H1 (cell line): ENCODE measurements around the gene DACT3. TPM values are rescaled to one million over a fixed set of nuclear protein-coding genes. Genes with fewer than 3 reads are reported as not detected.

Source experiments
- CTCF ChIA-PET: fragments of 300-600 bp; sonication (Branson Sonifier 250); formaldehyde crosslinking; loops from one replicate; lab custom pipeline; 2021; ENCODE audit not compliant: partially characterized antibody; lab: Charles Lee
- POLR2A ChIA-PET: fragments of 300-600 bp; sonication (Branson Sonifier 250); formaldehyde crosslinking; loops from one replicate; lab custom pipeline; 2021; ENCODE audit warnings: inconsistent platforms; ENCODE audit not compliant: partially characterized antibody; lab: Charles Lee
- DNase-seq, 2 experiments: peaks; one replicate each; pipeline versions ENCODE4 v3.0.0 to v3.0.0-alpha.2; 2010 to 2022; ENCODE audit warnings: low spot score in 2 of 2, low read depth in 1 of 2, mixed read lengths in 1 of 2
- FAIRE-seq: peaks from 2 replicates; lab custom pipeline; 2011; peaks lifted over from hg19 to GRCh38; lab: Jason Lieb, UNC
- H2AFZ ChIP-seq: 2 replicates; pipeline ENCODE4 v1.8.1; 2012; ENCODE audit warnings: low read length, inconsistent platforms
- H2AK5ac ChIP-seq: 2 replicates; pipeline ENCODE4 v1.6.1; 2013; ENCODE audit warnings: low read depth, low read length
- H2BK120ac ChIP-seq: replicated peaks from 2 replicates; pipeline ENCODE3; 2013; ENCODE audit warnings: low read depth, low read length, inconsistent platforms
- H2BK12ac ChIP-seq: 2 replicates; pipeline ENCODE4 v1.6.1; 2013; ENCODE audit warnings: low read depth, low read length
- H2BK15ac ChIP-seq: 2 replicates; pipeline ENCODE4 v1.6.1; 2013; ENCODE audit warnings: low read length
- H2BK20ac ChIP-seq: 2 replicates; pipeline ENCODE4 v1.6.1; 2013; ENCODE audit warnings: low read length
- H2BK5ac ChIP-seq: 2 replicates; pipeline ENCODE4 v1.6.1; 2013; ENCODE audit warnings: low read depth, low read length
- H3K14ac ChIP-seq: 2 replicates; pipeline ENCODE4 v1.6.1; 2013; ENCODE audit warnings: inconsistent platforms; ENCODE audit not compliant: insufficient read length
- H3K18ac ChIP-seq: 2 replicates; pipeline ENCODE4 v1.6.1; 2013; ENCODE audit warnings: low read length; ENCODE audit errors: extremely low read depth
- H3K23ac ChIP-seq: 2 replicates; pipeline ENCODE4 v1.6.1; 2013; ENCODE audit warnings: inconsistent platforms; ENCODE audit not compliant: insufficient read length
- H3K23me2 ChIP-seq: 2 replicates; pipeline ENCODE4 v1.6.1; 2013; ENCODE audit warnings: low read depth, low read length
- H3K27ac ChIP-seq: 2 replicates; pipeline ENCODE4 v1.6.1; 2011; ENCODE audit warnings: low read depth, low read length, inconsistent platforms
- H3K27me3 ChIP-seq, 4 experiments: replicated peaks in 1 of 4; 1 replicate in 1 of 4; 2 replicates in 3 of 4; pipeline versions ENCODE4 v1.6.1 to v1.8.1; 2011 to 2013; ENCODE audit warnings: low read length in 3 of 4, mild to moderate bottlenecking in 3 of 4, inconsistent platforms in 2 of 4, mixed read lengths in 2 of 4, moderate library complexity in 1 of 4; ENCODE audit not compliant: control insufficient read depth in 3 of 4, insufficient read depth in 3 of 4; ENCODE audit errors: extremely low read depth in 1 of 4
- H3K36me3 ChIP-seq, 4 experiments: 2 replicates each; pipeline versions ENCODE4 v1.6.1 to v1.8.1; 2011 to 2013; ENCODE audit warnings: mild to moderate bottlenecking in 4 of 4, low read length in 3 of 4, moderate library complexity in 2 of 4, control low read depth in 1 of 4, inconsistent platforms in 1 of 4; ENCODE audit not compliant: insufficient read depth in 4 of 4, control insufficient read depth in 2 of 4
- H3K4ac ChIP-seq: replicated peaks from 2 replicates; pipeline ENCODE3; 2013; ENCODE audit warnings: low read length, low read depth, mixed read lengths, inconsistent platforms; ENCODE audit not compliant: insufficient read length
- H3K4me1 ChIP-seq, 4 experiments: replicated peaks in 1 of 4; 1 replicate in 1 of 4; 2 replicates in 3 of 4; pipeline versions ENCODE4 v1.6.1 to v1.8.1; 2011 to 2013; ENCODE audit warnings: low read length in 3 of 4, inconsistent platforms in 2 of 4, mixed read lengths in 1 of 4; ENCODE audit not compliant: insufficient read depth in 4 of 4, control insufficient read depth in 3 of 4
- H3K4me2 ChIP-seq, 2 experiments: 2 replicates each; pipeline versions ENCODE4 v1.6.1 to v1.8.1; 2011 to 2013; ENCODE audit warnings: low read depth in 2 of 2, low read length in 2 of 2, control low read depth in 1 of 2, inconsistent platforms in 1 of 2, mild to moderate bottlenecking in 1 of 2; ENCODE audit not compliant: insufficient read depth in 1 of 2
- H3K4me3 ChIP-seq, 4 experiments: fragments of 200-600, 300-600 bp in 1 of 4; sonication (generic), shearing (Covaris generic), sonication (Bioruptor Twin) in 1 of 4; 2 replicates each; pipeline versions ENCODE4 v1.5.1 to v1.8.1; 2011 to 2016; ENCODE audit warnings: low read length in 4 of 4, low read depth in 3 of 4, control low read depth in 2 of 4, inconsistent platforms in 2 of 4, mild to moderate bottlenecking in 2 of 4, mixed read lengths in 1 of 4, moderate library complexity in 1 of 4; ENCODE audit not compliant: insufficient read depth in 2 of 4; ENCODE audit errors: extremely low read depth in 1 of 4
- H3K56ac ChIP-seq: replicated peaks from 2 replicates; pipeline ENCODE3; 2013; ENCODE audit warnings: low read depth, mild to moderate bottlenecking, mixed read lengths, low read length, inconsistent platforms; ENCODE audit not compliant: insufficient read length
- H3K79me1 ChIP-seq: 2 replicates; pipeline ENCODE4 v1.6.1; 2013; ENCODE audit warnings: low read depth, low read length, control low read depth
- H3K79me2 ChIP-seq, 2 experiments: 2 replicates each; pipeline versions ENCODE4 v1.6.1 to v1.8.1; 2012 to 2013; ENCODE audit warnings: low read length in 2 of 2, mild to moderate bottlenecking in 2 of 2, inconsistent platforms in 1 of 2; ENCODE audit not compliant: insufficient read depth in 2 of 2, control insufficient read depth in 1 of 2
- H3K9ac ChIP-seq, 4 experiments: replicated peaks in 1 of 4; 1 replicate in 1 of 4; 2 replicates in 3 of 4; pipeline versions ENCODE4 v1.6.1 to v1.8.1; 2011 to 2013; ENCODE audit warnings: low read depth in 3 of 4, low read length in 3 of 4, control low read depth in 2 of 4, mild to moderate bottlenecking in 2 of 4, moderate library complexity in 2 of 4, inconsistent platforms in 1 of 4; ENCODE audit errors: extremely low read depth in 1 of 4
- H3K9me3 ChIP-seq, 2 experiments: 2 replicates each; pipeline versions ENCODE4 v1.6.1 to v1.8.1; 2012 to 2013; ENCODE audit warnings: mild to moderate bottlenecking in 2 of 2, moderate library complexity in 2 of 2, control low read depth in 1 of 2, inconsistent platforms in 1 of 2, low read depth in 1 of 2, low read length in 1 of 2, mixed read lengths in 1 of 2; ENCODE audit not compliant: insufficient read depth in 2 of 2
- H4K20me1 ChIP-seq, 2 experiments: replicated peaks in 1 of 2; 2 replicates each; pipeline versions ENCODE3 to v1.8.1; 2011 to 2013; ENCODE audit warnings: inconsistent platforms in 2 of 2, low read length in 2 of 2, mild to moderate bottlenecking in 1 of 2; ENCODE audit not compliant: insufficient read depth in 2 of 2, control insufficient read depth in 1 of 2
- H4K5ac ChIP-seq: 2 replicates; pipeline ENCODE4 v1.6.1; 2013; ENCODE audit warnings: low read length, low read depth, mixed read lengths, inconsistent platforms; ENCODE audit not compliant: insufficient read length
- H4K8ac ChIP-seq: 2 replicates; pipeline ENCODE4 v1.8.0; 2013; ENCODE audit warnings: mild to moderate bottlenecking, moderate library complexity, low read length, inconsistent platforms; ENCODE audit not compliant: insufficient read depth; ENCODE audit errors: extremely low read depth
- H4K91ac ChIP-seq: replicated peaks from 2 replicates; pipeline ENCODE3; 2013; ENCODE audit warnings: low read length, mixed read lengths, inconsistent platforms; ENCODE audit not compliant: insufficient read length
- KDM1A ChIP-seq: fragments of 200-600, 300-600 bp; sonication (generic); IDR thresholded peaks from 2 replicates; pipeline ENCODE4 v1.7.1; 2016; ENCODE audit warnings: mild to moderate bottlenecking, low read length, borderline replicate concordance
- RFX5 ChIP-seq: IDR thresholded peaks from 2 replicates; pipeline ENCODE4 v1.6.1; 2011; ENCODE audit warnings: low read depth, low read length, improper control_type of control experiment, borderline replicate concordance
- polyA plus RNA-seq, 7 experiments: library from polyadenylated mRNA; depleted of rRNA in 3 of 7; stranded (reverse) in 5 of 7; unstranded in 2 of 7; fragments of >200 nt in 5 of 7; fragments of 200-250 nt in 2 of 7; gene quantifications; 1 replicate in 5 of 7; 2 replicates in 1 of 7; 4 replicates in 1 of 7; pipeline versions ENCODE4 v1.2.1 to v1.2.3, GENCODE V29; 2011 to 2013; ENCODE audit warnings: missing spikeins in 2 of 7, mixed read lengths in 2 of 7
- total RNA-seq: library from RNA; stranded (reverse); fragmentation: NEBNext Ultra II Directional; extraction: Animal tissue kit (Norgen Biotek cat#: 25700); gene quantifications from 2 replicates; pipeline ENCODE4 v1.2.1, GENCODE V29; 2021

The DACT3 gene
- total and polyA plus RNA-seq, 2 of the 8 experiments (the other 6 are each of a cell fraction or from before 2014, with no cell fraction given), result 1.8 to 2.0 TPM

- no peak overlapping the region for H4K91ac ChIP-seq
- peaks cover 0 to 2% (median 0%) of the 10 kb centered on the region in 4 experiments; a peak in 1 of 7 replicates for H3K4me1 ChIP-seq
- no peaks in the 10 kb centered on the region for H3K9me3 ChIP-seq
- H3K18ac ChIP-seq, result no peak overlapping the region
- FAIRE-seq (no peak), DNase-seq (no peak)
- H3K9ac ChIP-seq, result no peak overlapping the region
- H2BK120ac ChIP-seq, result no peak overlapping the region
- H2BK12ac ChIP-seq, result no peak overlapping the region
- no peak overlapping the region for H4K5ac ChIP-seq
- H3K4me3 ChIP-seq, result no peak overlapping the region
- no peak overlapping the region for H2AK5ac ChIP-seq
- H2AFZ ChIP-seq, result no peak overlapping the region
- H3K27ac ChIP-seq, result no peak overlapping the region
- H2BK15ac ChIP-seq, result no peak overlapping the region
- no peak overlapping the region for H3K14ac ChIP-seq
- H4K8ac ChIP-seq, result no peak overlapping the region
- H3K4me2 ChIP-seq, result no peak overlapping the region
- no peak overlapping the region for H3K23ac ChIP-seq
- H4K20me1 ChIP-seq, result peaks cover 0 to 1% of the 10 kb centered on the region in 2 experiments
- H3K79me1 ChIP-seq, result no peaks in the 10 kb centered on the region
- no peak overlapping the region for H2BK5ac ChIP-seq
- ChIA-PET POLR2A (no interaction called here), CTCF (interaction anchor here (0.9 to 4.7 kb wide), 3 partner anchors 8 to 54 kb away, joined by 3 to 39 read pairs (median 6); partner anchors contain the start of gene DACT3)
- H3K56ac ChIP-seq, result no peak overlapping the region
- H3K79me2 ChIP-seq, result no peaks in the 10 kb centered on the region
- H2BK20ac ChIP-seq, result no peak overlapping the region
- no peaks in the 10 kb centered on the region for H3K27me3 ChIP-seq
- peaks cover 0 to 18% (median 4%) of the 10 kb centered on the region in 4 experiments; a peak in 4 of 8 replicates for H3K36me3 ChIP-seq
- no peak overlapping the region for H3K4ac ChIP-seq
- no peaks in the 10 kb centered on the region for H3K23me2 ChIP-seq
- TF ChIP-seq RFX5 (no peak), KDM1A (no peak)
Measured at GRCh38 chr19:46670813-46671212, 9.8 kb upstream of the DACT3 start.
